Right ventricle myocardium inferior (tissue), 1 donor: ENCODE results near the gene NBPF4. TPM values are rescaled to one million over a fixed set of nuclear protein-coding genes. Genes with fewer than 3 reads are reported as not detected.
"Not testable (repeated sequence)": the region's sequence is repeated elsewhere in the genome, so short reads cannot be mapped to it uniquely, and the experiment has no call there.

ENCODE experiments used
- ATAC-seq: fragments of 200-7000 bp; cut with Tn5 transposase; one replicate; pipeline ENCODE4 v1.9.1; 2020; ENCODE audit warnings: mild to moderate bottlenecking, moderate library complexity
- DNase-seq: peaks from one replicate; pipeline ENCODE4 v3.0.0; 2021; ENCODE audit errors: missing footprints
- intact Hi-C: fragments of 100-400 bp; cut with DNase I; formaldehyde crosslinking; loops from one replicate; pipeline ENCODE4 v1.11.0; 2022
- long read RNA-seq: library from polyadenylated mRNA; unstranded; transcript quantifications from one replicate; pipeline ENCODE4 v2.0.0, GENCODE V29; 2021
- total RNA-seq: library from RNA; stranded (reverse); fragmentation: NEBNext Ultra II Directional; extraction: Animal tissue kit (Norgen Biotek cat#: 25700); gene quantifications from one replicate; pipeline ENCODE4 v1.2.1, GENCODE V29; 2021
- donor health status: DM: no; HTN: yes; CAD: no; lungs with severe emphysema.

NBPF4 gene, protein sequence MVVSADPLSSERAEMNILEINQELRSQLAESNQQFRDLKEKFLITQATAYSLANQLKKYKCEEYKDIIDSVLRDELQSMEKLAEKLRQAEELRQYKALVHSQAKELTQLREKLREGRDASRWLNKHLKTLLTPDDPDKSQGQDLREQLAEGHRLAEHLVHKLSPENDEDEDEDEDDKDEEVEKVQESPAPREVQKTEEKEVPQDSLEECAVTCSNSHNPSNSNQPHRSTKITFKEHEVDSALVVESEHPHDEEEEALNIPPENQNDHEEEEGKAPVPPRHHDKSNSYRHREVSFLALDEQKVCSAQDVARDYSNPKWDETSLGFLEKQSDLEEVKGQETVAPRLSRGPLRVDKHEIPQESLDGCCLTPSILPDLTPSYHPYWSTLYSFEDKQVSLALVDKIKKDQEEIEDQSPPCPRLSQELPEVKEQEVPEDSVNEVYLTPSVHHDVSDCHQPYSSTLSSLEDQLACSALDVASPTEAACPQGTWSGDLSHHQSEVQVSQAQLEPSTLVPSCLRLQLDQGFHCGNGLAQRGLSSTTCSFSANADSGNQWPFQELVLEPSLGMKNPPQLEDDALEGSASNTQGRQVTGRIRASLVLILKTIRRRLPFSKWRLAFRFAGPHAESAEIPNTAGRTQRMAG
- total RNA-seq: not detected
- long read RNA-seq: 0 reads

DNA sequence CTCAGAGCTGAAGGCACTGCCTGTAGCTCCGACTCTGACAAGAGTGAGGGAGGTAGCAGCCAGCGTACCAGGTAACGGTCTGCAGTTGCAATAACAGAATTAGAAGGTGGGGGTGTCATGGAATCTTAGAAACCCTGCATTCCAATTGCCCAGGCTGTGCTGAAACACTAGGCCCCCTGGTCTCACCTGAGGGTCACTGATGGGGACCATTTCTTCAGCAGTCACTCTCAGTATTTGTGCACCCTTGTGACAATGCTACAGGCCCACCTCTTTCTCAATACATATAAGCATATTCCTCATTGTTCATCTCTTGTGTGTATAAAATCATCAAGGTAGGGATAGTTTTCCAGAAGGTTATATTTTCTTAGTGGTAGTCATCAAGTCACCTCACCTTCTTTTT is at the start of gene NBPF4:
TSS of gene NBPF4 (minus strand) at position 101 of the 400 bp plus-strand sequence. CDS start 315 bp downstream, outside the sequence.
- ATAC-seq, DNase-seq, intact Hi-C loops: not testable (repeated sequence)

DNA sequence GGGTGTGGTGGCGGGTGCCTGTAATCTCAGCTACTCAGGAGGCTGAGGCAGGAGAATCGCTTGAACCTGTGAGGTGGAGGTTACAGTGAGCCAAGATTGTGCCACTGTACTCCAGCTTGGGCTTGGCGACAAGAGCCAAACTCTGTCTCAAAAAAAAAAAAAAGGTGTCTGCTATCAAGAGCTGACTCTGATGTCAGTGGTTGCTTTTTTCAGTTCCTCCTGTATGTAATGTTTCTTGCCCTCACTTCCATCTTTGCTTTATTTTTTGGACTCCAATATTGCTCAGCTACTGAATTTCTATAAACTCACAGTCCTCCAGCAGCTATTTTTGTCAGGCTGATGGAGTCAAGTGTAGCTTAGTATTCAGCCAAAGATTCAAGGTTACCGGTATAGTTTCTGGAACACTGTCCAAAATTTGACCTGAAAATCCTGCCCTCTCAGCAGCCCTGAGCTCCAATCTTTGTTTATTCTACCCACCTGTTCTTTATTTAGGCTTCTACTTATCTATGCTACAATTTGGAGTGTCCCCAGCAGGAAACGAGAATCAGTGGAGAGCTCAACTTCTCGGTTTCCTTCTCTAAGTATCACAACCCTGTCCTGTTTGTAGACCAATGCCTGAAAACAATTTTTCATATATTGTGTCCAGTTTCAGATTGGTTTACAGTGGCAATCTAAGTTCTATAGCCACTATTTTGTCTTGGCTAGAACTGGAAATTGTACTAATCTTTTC is 38.8 kb upstream of the NBPF4 start:
- DNase-seq, ATAC-seq, intact Hi-C loops: not testable (repeated sequence)

DNA sequence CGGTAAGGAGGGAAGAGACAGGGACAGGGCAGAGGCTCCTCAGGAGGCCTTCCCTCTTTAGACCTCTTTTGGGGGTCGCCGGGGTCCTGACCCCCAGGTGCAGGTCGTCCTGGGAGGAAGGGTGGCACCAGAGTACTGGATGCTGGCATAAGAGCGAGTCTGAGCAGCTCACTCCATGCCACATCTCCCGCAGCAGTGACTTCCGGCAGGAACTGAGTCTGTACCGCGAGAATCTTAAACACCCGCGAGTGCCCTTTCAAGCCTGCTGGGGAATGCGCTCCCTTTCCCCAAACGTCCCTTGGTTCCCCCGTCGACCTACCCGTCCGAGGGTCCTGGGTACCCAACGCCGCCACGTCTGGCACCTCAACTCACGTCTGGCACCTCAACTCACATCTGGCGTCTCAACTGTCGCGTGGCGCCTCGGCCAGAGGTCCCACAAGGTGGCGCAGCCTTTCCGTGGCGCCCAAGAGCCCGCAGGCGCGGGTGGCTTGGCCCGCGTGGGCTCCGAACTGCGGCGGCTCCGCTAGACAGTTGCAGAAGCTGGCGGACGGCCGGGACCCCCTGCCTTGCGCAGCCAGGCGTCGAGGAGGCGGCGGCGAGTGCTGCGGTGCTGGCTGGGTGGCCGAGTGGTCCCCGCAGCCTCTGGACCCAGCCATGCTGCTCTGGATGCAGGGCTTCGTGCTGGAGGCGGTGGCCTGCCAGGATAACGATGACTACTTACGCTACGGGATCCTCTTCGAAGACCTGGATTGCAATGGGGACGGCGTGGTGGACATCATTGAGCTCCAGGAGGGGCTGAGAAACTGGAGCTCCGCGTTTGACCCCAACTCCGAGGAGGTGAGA is 28.8 kb upstream of the NBPF4 start:
- DNase-seq, intact Hi-C loops, ATAC-seq: not testable (repeated sequence)

DNA sequence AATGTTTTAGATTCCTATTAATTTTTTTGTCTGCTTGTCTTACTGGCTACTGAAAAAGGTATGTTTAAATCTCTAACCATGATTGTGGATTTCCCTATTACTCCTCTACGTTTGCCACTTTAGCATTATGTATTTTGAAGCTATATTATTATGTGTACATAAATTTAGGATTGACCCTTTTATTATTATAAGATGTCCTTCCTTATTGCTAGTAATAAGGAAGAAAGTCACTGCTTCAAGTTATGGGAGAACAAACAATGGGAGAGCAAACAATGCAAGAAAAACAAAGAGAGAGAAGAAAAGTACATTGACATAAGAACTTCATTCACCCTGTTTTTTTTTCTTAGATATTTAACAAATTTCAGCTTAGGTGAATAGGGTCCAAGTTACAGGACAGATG is 23.2 kb upstream of the NBPF4 start:
- intact Hi-C loops, ATAC-seq, DNase-seq: not testable (repeated sequence)

DNA sequence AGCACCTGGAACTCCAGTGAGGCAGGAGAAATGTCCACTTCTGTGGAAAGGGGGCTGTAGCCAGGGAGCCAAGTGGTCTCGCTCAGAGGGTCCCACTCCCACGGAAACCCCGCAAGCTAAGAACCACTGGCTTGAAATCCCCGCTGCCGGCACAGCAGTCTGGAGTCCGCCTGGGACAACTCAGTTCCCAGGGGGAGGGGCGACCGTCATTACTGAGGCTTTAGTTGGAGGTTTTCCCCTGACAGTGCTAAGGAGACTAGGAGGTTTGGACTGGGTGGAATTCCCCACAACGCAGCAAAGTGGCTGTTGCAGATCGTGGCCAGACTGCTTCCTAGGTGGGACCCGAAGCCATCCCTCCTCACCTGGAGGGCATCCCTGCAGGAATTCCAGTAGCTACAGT is 18.1 kb upstream of the NBPF4 start:
- ATAC-seq, DNase-seq, intact Hi-C loops: not testable (repeated sequence)

DNA sequence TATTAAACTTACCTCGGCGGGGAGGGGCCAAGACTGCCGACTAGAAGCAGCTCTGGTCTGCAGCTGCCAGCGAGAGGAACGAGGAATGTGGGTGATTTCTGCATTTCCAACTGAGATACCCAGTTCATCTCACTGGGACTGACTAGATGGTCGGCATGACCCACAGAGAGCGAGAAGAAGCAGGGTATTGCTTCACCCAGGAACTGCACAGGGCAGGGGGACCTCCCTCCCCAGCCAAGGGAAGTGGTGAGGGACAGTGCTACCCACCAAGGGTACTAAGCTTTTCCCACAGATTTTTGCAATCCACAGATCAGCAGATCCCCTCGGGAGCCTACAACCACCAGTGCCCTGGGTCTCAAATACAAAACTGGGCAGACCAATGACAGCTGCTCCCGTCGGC is 17.6 kb upstream of the NBPF4 start:
- ATAC-seq, intact Hi-C loops, DNase-seq: not testable (repeated sequence)

DNA sequence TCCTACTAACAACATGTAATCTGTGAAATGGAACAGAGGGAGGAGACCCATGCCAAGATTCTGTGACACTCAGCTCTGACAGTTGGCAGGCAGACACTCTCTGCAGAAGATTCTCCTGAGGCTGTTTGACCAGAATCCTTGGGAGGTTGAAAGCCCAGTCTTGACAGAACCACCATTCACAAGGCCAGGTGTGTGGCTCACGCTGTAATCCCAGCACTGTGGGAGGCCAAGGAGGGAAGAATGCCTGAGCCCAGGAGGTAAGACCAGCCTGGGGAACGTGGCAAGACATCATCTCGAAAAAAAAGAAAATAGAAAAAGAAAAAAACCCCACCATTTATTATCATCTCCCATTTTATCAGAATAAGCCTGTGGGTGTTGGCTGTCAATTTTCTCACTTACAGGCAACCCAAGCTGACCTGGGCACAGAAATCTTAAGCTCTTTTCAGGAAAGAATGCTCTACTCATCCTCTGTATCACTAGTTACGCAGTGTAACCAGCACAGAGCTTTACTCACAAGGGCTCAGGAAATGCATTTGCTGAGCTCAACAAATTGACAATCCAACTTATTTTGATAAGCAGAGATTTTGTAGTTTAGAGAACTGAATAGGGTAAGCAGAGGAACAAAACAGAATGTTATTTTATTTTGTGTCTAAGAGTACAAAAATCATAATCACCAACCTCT is 16.8 kb upstream of the NBPF4 start:
- DNase-seq, ATAC-seq, intact Hi-C loops: not testable (repeated sequence)

DNA sequence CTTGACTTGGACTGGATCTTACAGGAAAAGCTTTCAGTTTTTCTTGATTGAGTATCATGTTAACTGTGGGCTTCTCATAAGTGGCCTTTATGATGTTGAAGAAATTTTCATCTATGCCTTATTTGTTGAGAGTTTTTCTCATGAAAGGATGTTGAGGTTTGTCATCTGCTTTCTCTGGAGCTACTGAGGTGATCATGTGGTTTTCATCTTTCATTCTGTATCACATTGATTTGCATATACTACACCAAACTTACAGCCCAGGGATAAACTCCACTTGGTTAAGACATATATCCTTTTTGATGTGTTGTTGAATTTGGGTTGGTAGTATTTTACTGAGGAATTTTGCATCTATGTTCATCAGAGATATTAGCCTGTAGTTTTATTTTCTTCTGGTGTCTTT is 11.6 kb upstream of the NBPF4 start:
- intact Hi-C loops, ATAC-seq: not testable (repeated sequence)

DNA sequence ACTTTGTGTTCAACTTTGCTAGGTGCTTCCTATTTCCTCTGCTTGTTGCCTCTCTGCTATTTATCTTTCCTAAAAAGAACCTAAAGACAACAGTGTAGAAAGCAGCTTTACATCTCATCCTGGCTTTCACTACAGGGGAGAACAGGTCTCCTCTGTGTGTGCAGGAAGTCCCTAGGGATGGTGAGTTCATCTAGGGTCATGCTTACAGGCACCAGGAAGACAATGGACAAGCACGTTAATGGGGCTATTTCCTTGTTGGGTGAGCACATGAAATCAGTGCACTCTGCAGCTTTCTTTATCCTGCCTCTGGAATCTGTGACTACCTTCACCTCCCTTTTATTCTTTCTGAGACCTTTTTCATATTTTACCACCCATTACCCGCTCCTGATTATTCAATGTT is 4.5 kb downstream of the NBPF4 start:
- DNase-seq, ATAC-seq, intact Hi-C loops: not testable (repeated sequence)

More for the DNA sequence above, 11.6 kb upstream of the NBPF4 start:
- not testable (repeated sequence) for DNase-seq

DNA sequence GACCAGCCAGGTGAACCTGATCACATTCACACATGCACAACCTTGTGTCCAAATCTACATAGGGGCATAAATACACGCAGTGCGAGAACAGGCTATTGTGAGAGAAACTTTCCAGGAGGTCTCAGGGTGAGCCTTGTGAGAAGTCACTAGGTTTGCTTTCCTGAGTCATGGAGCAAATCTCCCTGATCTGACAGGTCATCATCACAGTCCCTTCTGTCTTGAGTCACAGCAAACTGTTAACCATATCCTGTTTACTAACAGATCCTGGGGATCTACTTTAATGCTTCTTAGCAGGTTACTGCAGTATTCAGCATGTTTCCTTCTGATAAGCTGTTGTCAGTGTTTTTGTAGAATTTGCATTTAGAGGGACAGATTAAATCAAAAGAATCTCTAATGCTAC is 8.6 kb downstream of the NBPF4 start:
- DNase-seq, ATAC-seq, intact Hi-C loops: not testable (repeated sequence)

DNA sequence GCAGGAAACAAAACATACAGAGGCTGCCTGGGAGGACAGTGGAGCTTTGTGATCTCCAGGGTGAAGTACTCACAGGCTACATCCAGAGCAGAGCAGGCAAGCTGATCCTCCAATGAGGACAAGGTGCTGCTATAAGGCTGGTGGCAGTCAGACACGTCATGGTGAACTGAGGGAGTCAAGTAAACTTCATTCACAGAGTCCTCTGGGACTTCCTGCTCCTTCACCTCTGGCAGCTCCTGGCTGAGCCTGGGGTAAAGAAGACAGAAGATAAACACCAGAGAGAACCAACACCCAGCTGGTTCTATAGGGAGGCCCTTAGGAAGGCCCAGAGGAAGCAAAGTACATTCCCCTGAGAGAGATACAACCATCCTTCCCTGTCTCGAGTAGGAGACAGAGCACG is 11.7 kb downstream of the NBPF4 start:
- ATAC-seq, DNase-seq, intact Hi-C loops: not testable (repeated sequence)

DNA sequence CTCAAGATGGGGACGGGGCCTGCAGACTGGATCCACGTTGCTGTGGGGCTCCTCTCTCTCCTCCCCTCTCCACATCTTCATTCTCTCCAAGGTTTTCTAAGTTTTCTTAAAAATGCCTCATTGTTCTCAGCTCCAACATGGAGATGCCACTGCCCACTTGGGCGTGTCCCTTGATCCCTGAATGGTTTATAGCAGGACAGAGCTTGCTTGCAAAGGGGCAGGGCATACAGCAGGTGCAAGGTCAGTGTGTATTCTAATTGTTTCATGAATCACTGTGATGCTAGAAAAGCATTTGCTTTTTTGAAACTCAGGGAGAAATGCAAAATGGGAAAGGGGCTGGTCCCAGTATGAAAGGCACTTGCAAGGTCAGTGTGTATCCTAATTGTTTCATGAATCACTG is 13.9 kb downstream of the NBPF4 start:
- intact Hi-C loops, ATAC-seq, DNase-seq: not testable (repeated sequence)

DNA sequence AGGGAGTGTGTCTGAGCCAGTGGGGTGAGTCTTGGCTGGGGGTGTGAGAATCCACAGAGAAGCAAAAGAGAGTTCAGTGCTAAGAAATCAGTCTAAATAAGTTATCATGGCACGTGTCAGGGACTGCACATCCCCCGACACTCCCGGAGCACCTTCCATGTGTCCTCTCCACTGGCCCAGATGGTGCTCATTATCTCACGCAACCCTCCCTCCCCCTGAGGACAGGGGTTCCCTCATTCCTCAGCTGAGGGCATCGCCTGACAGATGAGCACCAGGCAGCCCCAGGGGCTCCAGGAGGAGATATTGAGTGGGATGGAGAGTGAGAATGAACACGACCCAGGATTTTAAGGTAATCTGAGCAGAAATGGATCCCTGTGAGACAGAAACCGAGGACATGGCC is 16.1 kb downstream of the NBPF4 start:
- not testable (repeated sequence) for ATAC-seq

DNA sequence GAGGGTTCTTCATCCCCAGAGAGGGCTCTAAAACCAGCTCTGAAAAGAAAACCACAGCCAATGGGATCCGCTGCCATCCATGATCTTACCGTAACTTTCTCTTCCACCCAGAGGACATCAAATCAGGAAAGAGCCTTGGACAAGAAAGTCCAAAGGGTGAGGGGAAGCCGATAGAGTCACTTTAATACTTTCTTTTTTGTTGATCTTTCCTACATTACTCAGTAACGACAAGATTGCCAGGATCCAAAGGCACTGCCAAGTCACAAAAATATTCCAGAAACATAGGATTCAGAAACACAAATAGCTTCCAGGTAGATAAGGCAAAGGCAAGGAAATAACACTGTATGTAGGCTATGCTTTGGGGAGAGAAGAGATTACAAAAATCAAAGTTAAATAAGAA is 17.0 kb downstream of the NBPF4 start:
- DNase-seq, intact Hi-C loops, ATAC-seq: not testable (repeated sequence)

More for the DNA sequence above, 16.1 kb downstream of the NBPF4 start:
- intact Hi-C loops, DNase-seq: not testable (repeated sequence)

DNA sequence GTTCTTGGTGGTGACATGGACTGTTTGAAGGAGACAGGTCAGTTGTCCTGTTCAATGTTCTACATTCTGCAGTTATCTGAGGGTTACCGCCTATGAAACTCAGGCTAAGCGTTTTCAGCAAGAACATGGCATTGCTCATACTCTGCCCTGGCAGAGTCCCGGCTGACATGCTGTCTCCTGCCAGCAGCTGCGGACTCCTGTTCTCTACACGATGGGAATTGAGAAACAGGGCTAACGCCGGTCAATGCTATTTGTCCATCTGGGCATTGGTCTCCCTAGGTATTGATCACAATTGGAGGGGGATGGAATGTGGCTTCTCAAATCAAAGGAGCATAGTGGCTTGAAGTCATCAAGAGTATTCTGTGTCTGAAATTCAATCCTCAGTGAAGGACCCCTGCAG is 20.6 kb downstream of the NBPF4 start:
- DNase-seq, ATAC-seq, intact Hi-C loops: not testable (repeated sequence)

DNA sequence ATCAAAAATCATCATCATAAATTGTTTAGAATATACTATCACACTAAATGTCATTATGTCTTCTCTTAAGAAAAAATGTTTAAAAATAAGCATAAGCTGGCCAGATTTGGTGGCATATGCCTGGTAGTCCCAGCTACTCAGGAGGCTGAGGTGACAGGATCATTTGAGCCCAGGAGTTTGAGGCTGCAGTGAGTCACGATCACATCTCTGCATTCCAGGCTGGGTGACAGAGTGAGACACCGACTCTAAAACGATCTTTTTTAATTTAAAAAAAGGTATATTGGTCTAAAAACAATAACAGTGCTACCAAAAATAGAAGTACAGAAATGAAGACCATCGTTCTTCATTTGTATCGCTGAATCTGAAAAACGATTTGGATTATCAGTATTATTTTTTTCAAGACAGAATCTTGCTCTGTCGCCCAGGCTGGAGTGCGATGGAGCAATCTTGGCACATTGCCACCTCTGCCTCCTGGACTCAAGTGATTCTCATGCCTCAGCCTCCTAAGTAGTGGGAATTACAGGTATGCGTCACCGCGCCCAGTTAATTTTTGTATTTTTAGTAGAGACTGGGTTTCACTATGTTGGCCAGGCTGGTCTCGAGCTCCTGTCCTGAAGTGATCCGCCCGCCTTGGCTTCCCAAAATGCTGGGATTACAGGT is 26.2 kb downstream of the NBPF4 start:
- intact Hi-C loops, ATAC-seq, DNase-seq: not testable (repeated sequence)

DNA sequence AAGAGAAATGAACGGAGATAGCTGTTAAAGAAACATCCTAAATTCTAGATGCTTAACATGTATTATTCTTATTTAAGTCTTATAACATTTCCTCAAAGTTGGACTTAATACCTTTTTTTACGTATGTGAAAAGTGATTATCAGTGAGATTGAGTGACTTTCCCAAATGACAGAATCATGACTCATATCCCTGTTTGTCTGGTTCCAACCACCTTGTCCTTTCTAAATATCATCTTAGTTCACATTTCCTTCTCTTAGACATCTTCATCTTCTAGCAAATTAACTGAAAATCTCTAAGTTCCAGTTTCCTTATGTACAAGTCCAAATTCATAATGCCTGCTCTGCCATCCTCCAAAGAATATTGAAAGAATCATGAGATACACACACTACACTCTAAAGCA is 26.9 kb downstream of the NBPF4 start:
- ATAC-seq, intact Hi-C loops: not testable (repeated sequence)

More for the DNA sequence above, 26.9 kb downstream of the NBPF4 start:
- DNase-seq: not testable (repeated sequence)
